ENCODE measurements around the gene SOD3. TPM values are rescaled to one million over a fixed set of nuclear protein-coding genes. Genes with fewer than 3 reads are reported as not detected.
A peak's percentile ranks its signal among the peaks of the same experiment; 100 is the strongest.

The SOD3 gene
- total RNA-seq, 1 experiment from 2014 or later = 4.1 TPM

GRCh38 chr4:24799544-24800324 lies 4.4 kb downstream of the SOD3 start (continued):
- TF ChIP-seq CREM (CRISPR knock-in tag; IDR thresholded peaks at IDR 0.05) = peak; percentile 59; the same call in 1 of the 2 replicates
- 0 out of 2 replicates have a peak, but pooled peaks have one; percentile 78 for TF ChIP-seq ELF4 (CRISPR knock-in tag; IDR thresholded peaks at IDR 0.05; ENCODE audit: low read depth)
- no peak for TF ChIP-seq ATF2 (CRISPR knock-in tag; IDR thresholded peaks at IDR 0.05; ENCODE audit: borderline replicate concordance, low read depth)
- no peak for TF ChIP-seq GRHL2 (CRISPR knock-in tag; IDR thresholded peaks at IDR 0.05; ENCODE audit: insufficient replicate concordance, severe bottlenecking)
- TF ChIP-seq ARID4B (CRISPR knock-in tag; IDR thresholded peaks at IDR 0.05; ENCODE audit: borderline replicate concordance) = peak; percentile 80; the same call in 1 of the 2 replicates
- peak; percentile 75; the same call in 1 of the 2 replicates for TF ChIP-seq ZNF263 (CRISPR knock-in tag; IDR thresholded peaks at IDR 0.05; ENCODE audit: low read depth)
- TF ChIP-seq AFF4 (CRISPR knock-in tag; IDR thresholded peaks at IDR 0.05; ENCODE audit: borderline replicate concordance) = no peak
- TF ChIP-seq ETV6 (CRISPR knock-in tag; IDR thresholded peaks at IDR 0.05) = no peak; the same call in 1 of the 2 replicates
- TF ChIP-seq EMX1 (CRISPR knock-in tag; IDR thresholded peaks at IDR 0.05) = no peak
- TF ChIP-seq MLX (CRISPR knock-in tag; IDR thresholded peaks at IDR 0.05) = peak; percentile 55; the same call in 1 of the 2 replicates
- TF ChIP-seq FOXJ3 (CRISPR knock-in tag; IDR thresholded peaks at IDR 0.05; ENCODE audit: borderline replicate concordance) = no peak
- TF ChIP-seq ZNF423 (CRISPR knock-in tag; IDR thresholded peaks at IDR 0.05) = no peak
- peak; percentile 79; the same call in 1 of the 2 replicates for TF ChIP-seq MAX (CRISPR knock-in tag; IDR thresholded peaks at IDR 0.05)
- no peak for TF ChIP-seq USF2 (CRISPR knock-in tag; IDR thresholded peaks at IDR 0.05)
- TF ChIP-seq HMGXB4 (CRISPR knock-in tag; IDR thresholded peaks at IDR 0.05) = peak; percentile 59; the same call in 1 of the 2 replicates
- TF ChIP-seq RELA (CRISPR knock-in tag; IDR thresholded peaks at IDR 0.05; ENCODE audit: borderline replicate concordance) = no peak
- TF ChIP-seq ZNF512 (CRISPR knock-in tag; IDR thresholded peaks at IDR 0.05; ENCODE audit: borderline replicate concordance) = no peak
- peak; percentile 89; the same call in 1 of the 2 replicates for TF ChIP-seq FOXP1 (CRISPR knock-in tag; IDR thresholded peaks at IDR 0.05; ENCODE audit: borderline replicate concordance)
- TF ChIP-seq TP53 (CRISPR knock-in tag; IDR thresholded peaks at IDR 0.05) = 0 out of 2 replicates have a peak, but pooled peaks have one; percentile 57
